COR-L47 (cell line): ENCODE results near the gene SLC25A20.
A peak's percentile ranks its signal among the peaks of the same experiment; 100 is the strongest.
"Not testable (repeated sequence)": the region's sequence is repeated elsewhere in the genome, so short reads cannot be mapped to it uniquely, and the experiment has no call there.

Experiments
- DNase-seq: peaks from one replicate; lab custom pipeline; 2025; lab: John Stamatoyannopoulos, UW

Gene SLC25A20

GRCh38 chr3:48847053-48847503 lies 51.6 kb downstream of the SLC25A20 start:
- DNase-seq, result peak; percentile 44

GRCh38 chr3:48845170-48845569 lies 53.5 kb downstream of the SLC25A20 start:
- no peak for DNase-seq

GRCh38 chr3:48837163-48837562 lies 61.5 kb downstream of the SLC25A20 start:
- no peak for DNase-seq

- DNase-seq, result no peak
Measured at GRCh38 chr3:48835650-48836366, 62.9 kb downstream of the SLC25A20 start.

GRCh38 chr3:48832684-48833083 lies 66.0 kb downstream of the SLC25A20 start:
- DNase-seq, result no peak

- no peak for DNase-seq
Measured at GRCh38 chr3:48830715-48831114, 68.0 kb downstream of the SLC25A20 start.

- DNase-seq, result not testable (repeated sequence)
Measured at GRCh38 chr3:48829525-48829924, 69.2 kb downstream of the SLC25A20 start.

- DNase-seq, result not testable (repeated sequence)
Measured at GRCh38 chr3:48827874-48828273, 70.8 kb downstream of the SLC25A20 start.

GRCh38 chr3:48826451-48826850 lies 72.2 kb downstream of the SLC25A20 start:
- no peak for DNase-seq

GRCh38 chr3:48820612-48821324 lies 77.9 kb downstream of the SLC25A20 start:
- no peak for DNase-seq

- DNase-seq, result no peak
Measured at GRCh38 chr3:48819234-48820221, 79.2 kb downstream of the SLC25A20 start.

- DNase-seq, result no peak
Measured at GRCh38 chr3:48811524-48811923, 87.2 kb downstream of the SLC25A20 start.
